HepG2 (cell line): Measurements from ENCODE around the gene UNC5C. TPM values are rescaled to one million over a fixed set of nuclear protein-coding genes. Genes with fewer than 3 reads are reported as not detected.

Experiments
- ATAC-seq: fragments of 200-7000 bp; cut with Tn5 transposase; 3 replicates; pipeline ENCODE4 v1.9.1; 2020; ENCODE audit warnings: mild to moderate bottlenecking, moderate library complexity
- BruUV-seq: library from RNA; stranded (reverse); fragments of 400-500 nt; replicated peaks from 2 replicates; lab custom pipeline; 2021; lab: Mats Ljungman, UMichigan
- CTCF ChIA-PET: fragments of 300-600 bp; formaldehyde crosslinking; extraction: SDS; loops from one replicate; lab custom pipeline; 2021; ENCODE audit warnings: low total read pairs, inconsistent platforms, low intra/inter-chr PET ratio; lab: Yijun Ruan, JAX
- POLR2A ChIA-PET: fragments of 350-600 bp; sonication (Branson Sonifier 250); formaldehyde crosslinking; loops from one replicate; lab custom pipeline; 2020; ENCODE audit warnings: antibody characterized with exemption, inconsistent platforms; lab: Yijun Ruan, JAX
- DNase-seq: peaks from one replicate; pipeline ENCODE4 v3.0.0-alpha.2; 2015; ENCODE audit warnings: low spot score
- FAIRE-seq: peaks from 3 replicates; lab custom pipeline; 2011; peaks lifted over from hg19 to GRCh38; lab: Jason Lieb, UNC
- H2AFZ ChIP-seq: one replicate; pipeline ENCODE4 v1.6.1; 2011; ENCODE audit warnings: low read length, inconsistent platforms
- H3K27ac ChIP-seq: fragments of 300-600 bp; 3 replicates; pipeline ENCODE4 v1.8.0; 2011; ENCODE audit warnings: mixed run types, mild to moderate bottlenecking, mixed read lengths, low read length, inconsistent platforms; ENCODE audit not compliant: insufficient read depth; ENCODE audit errors: extremely low read length
- H3K27me3 ChIP-seq, 2 experiments: fragments of 200-600 bp in 1 of 2; 2 replicates in 1 of 2; 3 replicates in 1 of 2; pipeline versions ENCODE4 v1.6.0 to v1.8.0; 2011; ENCODE audit warnings: low read length in 2 of 2, mild to moderate bottlenecking in 2 of 2, moderate library complexity in 2 of 2, inconsistent platforms in 1 of 2; ENCODE audit not compliant: insufficient read depth in 2 of 2, control insufficient read depth in 1 of 2
- H3K36me3 ChIP-seq, 2 experiments: fragments of 200-600 bp in 1 of 2; replicated peaks in 1 of 2; 2 replicates in 1 of 2; 3 replicates in 1 of 2; pipeline versions ENCODE4 v1.5.1 to v1.8.0; 2011; ENCODE audit warnings: low read length in 2 of 2, inconsistent platforms in 1 of 2; ENCODE audit not compliant: insufficient read depth in 2 of 2, control insufficient read depth in 1 of 2
- H3K4me1 ChIP-seq: 2 replicates; pipeline ENCODE4 v1.5.1; 2012; ENCODE audit warnings: low read length, inconsistent platforms; ENCODE audit not compliant: insufficient read depth
- H3K4me2 ChIP-seq: 2 replicates; pipeline ENCODE4 v1.6.0; 2011; ENCODE audit warnings: low read depth, low read length, inconsistent platforms
- H3K4me3 ChIP-seq, 3 experiments: fragments of 200-600 bp in 1 of 3; sonication (generic), shearing (Covaris generic) in 1 of 3; replicated peaks in 1 of 3; 2 replicates each; pipeline ENCODE4 v1.5.1; 2011 to 2016; ENCODE audit warnings: low read length in 3 of 3, inconsistent platforms in 2 of 3, low read depth in 2 of 3, mild to moderate bottlenecking in 2 of 3, control low read depth in 1 of 3, mixed read lengths in 1 of 3; ENCODE audit not compliant: insufficient read depth in 1 of 3
- H3K79me2 ChIP-seq: one replicate; pipeline ENCODE4 v1.6.1; 2011; ENCODE audit warnings: low read length, inconsistent platforms; ENCODE audit not compliant: insufficient read depth
- H3K9ac ChIP-seq: 2 replicates; pipeline ENCODE4 v1.6.0; 2011; ENCODE audit warnings: mild to moderate bottlenecking, low read depth, low read length, inconsistent platforms; ENCODE audit not compliant: insufficient read depth
- H3K9me3 ChIP-seq: 2 replicates; pipeline ENCODE4 v1.5.1; 2012; ENCODE audit warnings: mild to moderate bottlenecking, low read length
- H4K20me1 ChIP-seq: 2 replicates; pipeline ENCODE4 v1.6.0; 2011; ENCODE audit warnings: inconsistent platforms, mild to moderate bottlenecking, low read length, moderate library complexity; ENCODE audit not compliant: insufficient read depth
- CREM ChIP-seq, 2 experiments: sonication (generic) in 1 of 2; formaldehyde crosslinking in 1 of 2; IDR thresholded peaks; 2 replicates each; pipeline versions ENCODE4 v1.4.0 to v1.6.1; 2016 to 2020; ENCODE audit warnings: antibody characterized with exemption in 1 of 2, mild to moderate bottlenecking in 1 of 2, missing genetic modification reagents in 1 of 2
- FOXK1 ChIP-seq: sonication (generic); formaldehyde crosslinking; IDR thresholded peaks from 2 replicates; pipeline ENCODE4 v1.4.0; 2020; ENCODE audit warnings: low read depth, missing genetic modification reagents, borderline replicate concordance
- FOXM1 ChIP-seq: sonication (generic); formaldehyde crosslinking; IDR thresholded peaks from 2 replicates; pipeline ENCODE4 v1.5.0; 2020; ENCODE audit warnings: missing genetic modification reagents
- HHEX ChIP-seq: IDR thresholded peaks from 2 replicates; pipeline ENCODE4 v1.6.1; 2016; ENCODE audit warnings: control low read depth
- KLF11 ChIP-seq: IDR thresholded peaks from 2 replicates; pipeline ENCODE4 v1.6.1; 2016; ENCODE audit warnings: missing compliant biosample characterization
- RAD21 ChIP-seq: fragments of 450-650 bp; formaldehyde crosslinking; IDR thresholded peaks from 2 replicates; pipeline ENCODE4 v1.5.0; 2020; ENCODE audit warnings: mild to moderate bottlenecking
- SP2 ChIP-seq: sonication (generic); formaldehyde crosslinking; IDR thresholded peaks from 2 replicates; pipeline ENCODE4 v1.5.1; 2020; ENCODE audit warnings: mild to moderate bottlenecking, missing genetic modification reagents
- ZFP91 ChIP-seq: sonication (generic); formaldehyde crosslinking; IDR thresholded peaks from 2 replicates; pipeline ENCODE4 v1.9.0; 2022; ENCODE audit warnings: missing genetic modification reagents, mild to moderate bottlenecking, borderline replicate concordance
- ZNF816 ChIP-seq: sonication (generic); formaldehyde crosslinking; IDR thresholded peaks from 2 replicates; pipeline ENCODE4 v1.8.0; 2022; ENCODE audit warnings: missing genetic modification reagents, mild to moderate bottlenecking, borderline replicate concordance
- ZSCAN22 ChIP-seq: sonication (generic); formaldehyde crosslinking; IDR thresholded peaks from 2 replicates; pipeline ENCODE4 v1.4.0; 2020; ENCODE audit warnings: mild to moderate bottlenecking, missing genetic modification reagents
- WGBS: methylation state at CpG from one replicate; pipeline ENCODE4 v1.1.6; 2017; ENCODE audit warnings: low lambda C conversion rate; 5-methylcytosine and 5-hydroxymethylcytosine counted together
- in situ Hi-C: cut with HindIII; loops from 2 replicates; pipeline ENCODE4 v1.10.0; 2017; ENCODE audit warnings: low pct_unique_long_range_greater_than_20kb; ENCODE audit not compliant: extremely low pct_ligation_motif_present
- intact Hi-C: fragments of 100-400 bp; cut with micrococcal nuclease; formaldehyde crosslinking; loops from one replicate; pipeline ENCODE4 v1.10.0; 2022; ENCODE audit not compliant: unreplicated experiment
- polyA plus RNA-seq, 8 experiments: library from polyadenylated mRNA; depleted of rRNA in 3 of 8; stranded (reverse) in 7 of 8; unstranded in 1 of 8; fragments of >200 nt; fragmentation: Illumina TruSeq in 4 of 8; extraction: Trizol in 4 of 8; gene quantifications; 2 replicates each; pipeline versions ENCODE4 v1.2.1 to v1.2.3, GENCODE V29; 2011 to 2016; ENCODE audit warnings: low read depth in 4 of 8, missing spikeins in 1 of 8, mixed read lengths in 1 of 8; ENCODE audit not compliant: insufficient read depth in 1 of 8
- total RNA-seq, 5 experiments: library from RNA; depleted of rRNA; stranded (reverse); fragments of >200 nt; fragmentation: Illumina TruSeq; extraction: Trizol; gene quantifications; 2 replicates each; pipeline ENCODE4 v1.2.3, GENCODE V29; 2016; ENCODE audit warnings: low read depth in 1 of 5

Gene UNC5C
- total and polyA plus RNA-seq, 2 of the 13 experiments (the other 11 are each of a cell fraction or from before 2014, with no cell fraction given), result not detected

DNA sequence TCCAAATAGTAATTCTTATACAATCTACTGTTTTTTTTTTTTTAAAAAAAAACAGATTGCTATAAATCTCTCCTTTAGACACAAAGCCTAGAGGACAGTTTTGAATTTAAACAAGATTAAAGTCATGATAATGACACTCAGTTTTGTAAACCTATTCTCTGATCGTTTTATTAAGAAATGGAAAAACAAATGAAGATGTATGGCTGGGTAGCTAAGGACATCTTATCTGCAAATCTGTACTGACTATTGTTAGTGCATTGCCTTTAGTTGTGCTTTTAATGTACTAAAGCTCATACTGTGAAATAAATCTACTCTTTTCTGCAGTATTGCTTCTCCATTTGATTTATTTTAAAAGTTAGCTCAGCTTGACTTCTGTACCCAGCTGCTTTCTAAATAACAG, 155.0 kb downstream of the UNC5C start:
- ATAC-seq, result no peak
- H4K20me1 ChIP-seq, result no peaks in the 10 kb centered on the region
- H3K27me3 ChIP-seq, result no peaks in the 10 kb centered on the region
- intact Hi-C loops, result no loop called here
- in situ Hi-C loops, result no loop called here
- H2AFZ ChIP-seq, result no peak overlapping the region
- no peaks in the 10 kb centered on the region for H3K4me1 ChIP-seq
- WGBS, result 0% methylated on average over 1 of the region's 1 CpG
- no peak overlapping the region for H3K9ac ChIP-seq
- no TSS peak for BruUV-seq
- no peak overlapping the region for H3K4me3 ChIP-seq
- ChIA-PET CTCF (no interaction called here), POLR2A (no interaction called here)
- no peak for DNase-seq
- no peak overlapping the region for H3K27ac ChIP-seq
- no peaks in the 10 kb centered on the region for H3K36me3 ChIP-seq
- no peak overlapping the region for H3K4me2 ChIP-seq
- no peaks in the 10 kb centered on the region for H3K79me2 ChIP-seq
- no peak for FAIRE-seq
- no peaks in the 10 kb centered on the region for H3K9me3 ChIP-seq
- TF ChIP-seq ZNF816 (CRISPR knock-in tag) (no peak), KLF11 (no peak), RAD21 (CRISPR knock-in tag) (no peak), CREM (IDR thresholded peaks at IDR 0.05) (no peak), CREM (CRISPR knock-in tag; IDR thresholded peaks at IDR 0.05) (no peak), ZFP91 (CRISPR knock-in tag) (no peak), ZSCAN22 (CRISPR knock-in tag) (no peak), SP2 (CRISPR knock-in tag) (no peak), FOXM1 (no peak), HHEX (CRISPR knock-in tag) (no peak), FOXK1 (CRISPR knock-in tag) (no peak)
